ENCODE measurements around the gene RSAD1. TPM values are rescaled to one million over a fixed set of nuclear protein-coding genes. Genes with fewer than 3 reads are reported as not detected.
A peak's percentile ranks its signal among the peaks of the same experiment; 100 is the strongest.
"Not testable (repeated sequence)": the region's sequence is repeated elsewhere in the genome, so short reads cannot be mapped to it uniquely, and the experiment has no call there.

Gene RSAD1
- total RNA-seq, 3 donors from 2014 or later = 59.9 to 67.7 (median 67.4) TPM

DNA sequence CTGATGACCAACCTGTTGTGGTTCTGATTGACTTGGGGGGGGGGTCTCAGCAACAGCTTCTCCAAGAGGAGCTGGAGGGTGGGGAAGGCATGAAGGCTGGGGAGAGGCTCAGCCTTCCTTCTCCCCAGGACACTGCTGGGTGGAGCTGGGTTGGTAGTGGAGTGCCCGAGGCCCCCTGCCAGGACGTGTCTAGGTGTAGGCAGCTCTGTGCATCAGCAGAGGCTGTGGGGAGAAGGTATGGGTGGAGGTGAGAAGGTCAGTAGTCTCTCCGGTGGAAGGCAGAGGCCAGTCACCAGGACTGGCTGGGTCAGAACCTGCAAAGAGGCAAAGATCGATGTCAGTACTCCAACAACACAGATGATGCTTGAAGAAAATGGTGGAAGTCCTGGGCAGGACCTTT, 13.9 kb upstream of the RSAD1 start:
- H3K4me3 Mint-ChIP-seq = no peak overlapping the region
- H3K9me3 Mint-ChIP-seq = no peaks in the 10 kb centered on the region
- H3K4me1 Mint-ChIP-seq (ENCODE audit: low read depth) = peaks cover 6% of the 10 kb centered on the region
- peaks cover 15% of the 10 kb centered on the region for H3K27me3 Mint-ChIP-seq (ENCODE audit: low read depth)
- DNase-seq = no peak
- no peaks in the 10 kb centered on the region for H3K36me3 Mint-ChIP-seq (ENCODE audit: insufficient read depth)
- no peak for ATAC-seq

DNA sequence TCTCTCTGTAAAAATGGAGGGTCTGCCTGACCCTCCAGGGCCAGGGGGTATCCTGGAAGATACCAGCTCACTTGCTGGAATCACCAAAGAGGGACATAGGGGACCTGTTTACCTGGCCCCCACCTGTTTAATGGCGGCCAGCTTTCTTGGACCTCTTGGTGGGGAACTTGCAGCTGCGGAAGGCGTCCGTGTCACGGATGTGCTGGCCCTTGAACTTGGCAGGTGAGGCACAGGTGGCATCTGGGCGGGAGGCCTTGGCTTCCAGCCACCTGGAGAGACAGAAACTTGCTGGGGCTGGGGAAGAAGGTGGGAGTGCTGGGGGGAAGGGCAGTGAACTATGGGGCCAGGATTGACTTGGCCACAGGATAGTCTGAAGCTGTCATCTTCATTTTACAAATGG, 13.5 kb upstream of the RSAD1 start:
- H3K27me3 Mint-ChIP-seq (ENCODE audit: low read depth) = peaks cover 18% of the 10 kb centered on the region
- DNase-seq (no peak), ATAC-seq (no peak)
- H3K36me3 Mint-ChIP-seq (ENCODE audit: insufficient read depth) = no peaks in the 10 kb centered on the region
- no peaks in the 10 kb centered on the region for H3K9me3 Mint-ChIP-seq
- no peak overlapping the region for H3K4me3 Mint-ChIP-seq
- peaks cover 6% of the 10 kb centered on the region for H3K4me1 Mint-ChIP-seq (ENCODE audit: low read depth)

DNA sequence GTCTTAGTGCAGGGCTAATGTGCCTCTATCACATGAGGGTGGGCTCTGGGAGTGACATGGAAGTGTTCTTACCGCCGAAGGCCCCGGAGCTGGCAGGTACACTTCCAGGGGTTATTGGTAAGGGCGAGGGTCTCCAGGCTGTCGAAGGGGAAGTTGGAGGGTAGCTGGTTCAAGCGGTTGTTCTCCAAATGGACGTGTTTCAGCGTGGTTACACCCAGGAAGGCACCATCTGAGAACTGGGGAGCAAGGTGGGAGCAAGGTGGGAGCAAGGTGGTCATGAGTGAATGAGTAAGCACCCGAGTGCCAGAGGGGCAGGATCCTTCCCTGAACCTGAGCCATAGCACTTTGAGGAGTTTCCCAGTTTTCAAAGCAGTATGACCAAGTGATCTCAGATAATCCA, 13.0 kb upstream of the RSAD1 start:
- DNase-seq = no peak
- Mint-ChIP-seq H3K4me3 (no peak overlapping the region), H3K4me1 (ENCODE audit: low read depth) (peaks cover 6% of the 10 kb centered on the region), H3K36me3 (ENCODE audit: insufficient read depth) (no peaks in the 10 kb centered on the region), H3K9me3 (no peaks in the 10 kb centered on the region), H3K27me3 (ENCODE audit: low read depth) (peaks cover 22% of the 10 kb centered on the region)
- ATAC-seq = no peak

DNA sequence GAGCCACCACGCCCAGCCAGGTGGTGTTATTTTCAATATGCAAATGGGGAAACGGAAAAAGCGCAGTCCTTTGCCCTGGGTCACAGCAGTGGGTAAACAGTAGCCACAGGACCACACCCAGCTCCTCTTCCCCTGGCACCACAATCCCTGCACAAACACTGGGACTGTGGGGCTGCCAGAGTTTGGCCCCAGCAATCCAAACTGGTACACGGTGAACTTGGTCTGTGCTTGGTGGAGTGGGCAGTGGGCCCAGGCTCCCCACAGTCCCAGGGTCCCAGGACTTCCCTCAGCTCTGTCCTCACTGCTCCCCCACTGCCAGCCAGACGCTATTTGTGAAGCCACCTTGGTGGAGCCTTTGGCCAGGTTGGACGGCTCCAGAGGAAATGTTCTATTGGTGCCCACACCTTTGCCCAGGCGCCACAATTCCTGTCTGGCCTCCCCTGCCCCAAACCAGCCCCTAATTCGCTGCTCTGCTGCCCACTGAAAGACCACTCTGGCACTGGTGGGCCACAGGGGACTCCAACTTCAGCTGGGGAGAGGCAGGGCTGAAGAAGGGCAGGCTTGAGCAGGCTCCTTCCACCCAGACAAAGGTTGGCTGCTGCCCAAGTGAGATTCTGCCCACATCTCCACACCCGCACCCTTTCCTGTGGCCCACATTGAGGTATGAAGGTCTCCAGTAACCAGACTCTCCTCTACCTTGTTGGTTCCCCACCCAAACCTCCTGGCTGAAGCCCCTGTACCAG, 12.1 kb upstream of the RSAD1 start:
- peaks cover 6% of the 10 kb centered on the region for H3K4me1 Mint-ChIP-seq (ENCODE audit: low read depth)
- no peaks in the 10 kb centered on the region for H3K36me3 Mint-ChIP-seq (ENCODE audit: insufficient read depth)
- DNase-seq (no peak), ATAC-seq (no peak)
- H3K27me3 Mint-ChIP-seq (ENCODE audit: low read depth) = peaks cover 25% of the 10 kb centered on the region
- H3K4me3 Mint-ChIP-seq = no peak overlapping the region
- no peaks in the 10 kb centered on the region for H3K9me3 Mint-ChIP-seq

DNA sequence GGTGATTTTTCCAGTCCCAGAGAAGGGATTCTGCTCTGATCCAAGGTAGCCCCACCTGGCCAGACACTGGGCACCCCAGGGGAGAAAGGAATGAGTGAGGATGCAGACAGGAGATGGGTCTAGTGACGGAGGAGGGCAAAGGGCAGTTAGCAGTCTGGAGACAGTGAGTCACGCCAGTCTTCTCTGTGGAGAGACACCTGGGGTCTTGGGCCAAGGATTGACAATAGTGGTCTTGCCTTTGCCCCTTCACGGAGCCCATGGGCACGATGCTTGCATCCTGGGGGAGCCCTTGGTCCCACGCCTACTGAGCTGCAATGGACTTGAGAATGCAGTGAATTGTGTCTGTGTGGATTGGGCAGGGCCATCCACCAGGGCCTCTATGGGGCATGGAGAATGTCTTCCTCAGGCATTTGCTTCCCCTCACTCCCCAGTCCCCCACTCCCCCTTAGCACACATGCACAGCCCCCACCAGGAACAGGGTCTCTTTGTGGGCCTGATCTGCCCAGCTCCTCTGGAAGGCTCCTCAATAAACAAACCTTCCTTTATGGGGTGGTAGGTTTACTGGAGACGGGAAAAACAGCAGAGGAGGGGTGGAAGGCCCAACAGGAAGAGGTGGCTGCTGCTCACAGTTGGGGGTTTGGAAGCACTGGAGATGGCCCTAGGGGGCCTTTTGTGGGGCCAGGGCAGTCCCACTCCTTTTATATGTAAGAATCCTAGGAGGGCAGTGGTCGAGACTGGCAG, 11.4 kb upstream of the RSAD1 start:
- Mint-ChIP-seq H3K4me3 (no peak overlapping the region), H3K36me3 (ENCODE audit: insufficient read depth) (no peaks in the 10 kb centered on the region), H3K9me3 (no peaks in the 10 kb centered on the region), H3K27me3 (ENCODE audit: low read depth) (peaks cover 25% of the 10 kb centered on the region), H3K4me1 (ENCODE audit: low read depth) (peaks cover 6% of the 10 kb centered on the region)
- no peak for DNase-seq
- no peak for ATAC-seq

DNA sequence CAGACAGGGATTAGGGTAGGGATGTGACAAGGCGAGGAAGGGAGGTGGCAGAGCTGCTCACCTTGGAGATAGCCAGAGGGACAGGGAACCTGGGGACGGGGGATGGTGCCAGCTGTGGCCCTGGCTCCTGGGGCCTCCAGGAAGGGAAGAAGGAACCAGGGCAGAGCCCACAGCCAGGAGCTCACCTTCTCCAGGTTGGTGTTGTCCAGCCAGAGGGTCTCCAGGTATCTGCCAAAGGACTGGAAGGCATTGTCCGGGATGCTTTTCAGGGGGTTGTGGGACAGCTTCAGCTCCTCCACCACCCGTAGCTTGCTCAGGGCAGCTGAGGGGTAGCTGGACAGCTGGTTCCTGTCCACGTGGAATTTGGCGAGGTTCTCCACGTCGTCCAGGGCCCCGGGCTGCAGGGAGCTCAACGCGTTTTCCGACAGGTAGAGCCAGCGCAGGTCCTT, 10.8 kb upstream of the RSAD1 start:
- Mint-ChIP-seq H3K36me3 (ENCODE audit: insufficient read depth) (peaks cover 4% of the 10 kb centered on the region), H3K4me1 (ENCODE audit: low read depth) (peaks cover 6% of the 10 kb centered on the region), H3K27me3 (ENCODE audit: low read depth) (peaks cover 25% of the 10 kb centered on the region), H3K4me3 (peak overlapping the region; percentile 56), H3K9me3 (no peaks in the 10 kb centered on the region)
- ATAC-seq (no peak), DNase-seq (no peak)

DNA sequence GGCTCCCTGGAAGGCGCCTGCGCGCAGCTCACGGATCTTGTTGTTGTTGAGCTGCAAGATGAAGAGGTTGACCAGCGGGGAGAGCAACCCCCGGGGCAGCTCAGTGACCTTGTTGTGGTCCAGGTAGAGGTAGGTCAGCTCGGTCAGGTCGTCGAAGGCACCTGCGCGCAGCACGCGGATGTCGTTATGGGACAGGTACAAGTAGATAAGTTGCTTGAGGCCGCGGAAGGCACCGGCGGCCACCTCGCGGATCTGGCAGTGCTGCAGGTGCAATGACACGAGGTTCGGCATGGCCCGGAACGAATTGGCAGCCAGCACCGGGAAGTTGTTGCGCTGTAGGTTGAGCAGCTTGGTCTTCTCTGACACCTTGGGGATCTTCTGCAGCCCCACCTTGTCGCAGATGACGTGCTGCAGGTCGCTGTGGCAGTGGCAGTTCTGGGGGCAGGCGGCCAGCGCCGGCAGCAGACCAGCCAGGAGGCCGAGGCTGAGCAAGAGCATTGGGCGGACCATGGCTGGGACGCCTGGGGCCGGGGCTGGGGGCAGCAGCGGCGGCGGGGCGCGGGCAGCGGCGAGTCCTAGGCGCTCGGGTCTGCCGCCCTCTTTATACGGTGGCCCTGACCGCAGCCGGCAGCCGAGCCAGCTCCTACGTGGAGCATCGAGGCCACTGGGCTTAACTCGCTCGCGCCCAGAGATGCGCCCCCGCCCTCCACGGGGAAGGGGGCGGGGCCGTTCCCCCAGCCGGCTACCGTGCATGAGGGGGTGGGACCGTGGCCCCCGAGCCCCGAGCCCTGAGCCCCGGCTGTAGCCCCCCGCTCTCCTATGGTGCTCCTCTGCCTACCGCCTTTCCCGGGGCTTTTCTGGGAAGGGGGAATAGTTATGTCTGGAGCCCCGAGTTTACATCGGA, 10.1 kb upstream of the RSAD1 start, which contains the start of gene CHAD:
CHAD (minus strand) TSS at position 577 of the 904 bp plus-strand sequence; CDS start at position 510, 67 bp downstream.
- DNase-seq (no peak), ATAC-seq (peak; percentile 50 to 57)
- Mint-ChIP-seq H3K36me3 (ENCODE audit: insufficient read depth) (peaks cover 4% of the 10 kb centered on the region), H3K4me3 (peak within 1 kb of the TSS; percentile 56), H3K4me1 (ENCODE audit: low read depth) (peaks cover 6% of the 10 kb centered on the region), H3K9me3 (no peaks in the 10 kb centered on the region), H3K27me3 (ENCODE audit: low read depth) (peaks cover 25% of the 10 kb centered on the region)

DNA sequence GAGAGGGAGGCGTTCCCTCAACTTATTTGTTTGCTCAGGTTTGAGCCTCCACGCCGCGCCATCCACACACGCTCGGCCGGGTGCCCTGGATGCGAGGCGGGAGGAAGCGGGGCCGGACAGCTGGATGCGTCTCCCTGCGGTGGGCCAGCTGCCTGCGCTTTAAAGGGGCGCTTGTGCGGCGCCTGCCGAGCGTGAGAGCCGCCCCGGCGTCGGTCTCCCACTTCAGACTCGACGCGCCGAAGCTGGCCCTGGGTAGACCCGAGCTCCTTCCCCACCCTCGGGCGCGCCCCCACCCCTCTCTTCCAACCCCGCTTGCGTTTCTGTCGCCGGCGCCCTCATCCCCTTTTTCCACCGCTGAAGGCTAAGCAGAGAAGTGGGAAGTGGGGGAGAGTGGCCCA, 9.5 kb upstream of the RSAD1 start:
- H3K36me3 Mint-ChIP-seq (ENCODE audit: insufficient read depth) = peaks cover 4% of the 10 kb centered on the region
- peaks cover 25% of the 10 kb centered on the region for H3K27me3 Mint-ChIP-seq (ENCODE audit: low read depth)
- DNase-seq = no peak
- H3K4me1 Mint-ChIP-seq (ENCODE audit: low read depth) = peaks cover 6% of the 10 kb centered on the region
- peak; percentile 12 to 35 for ATAC-seq
- no peaks in the 10 kb centered on the region for H3K9me3 Mint-ChIP-seq
- H3K4me3 Mint-ChIP-seq = no peak overlapping the region

DNA sequence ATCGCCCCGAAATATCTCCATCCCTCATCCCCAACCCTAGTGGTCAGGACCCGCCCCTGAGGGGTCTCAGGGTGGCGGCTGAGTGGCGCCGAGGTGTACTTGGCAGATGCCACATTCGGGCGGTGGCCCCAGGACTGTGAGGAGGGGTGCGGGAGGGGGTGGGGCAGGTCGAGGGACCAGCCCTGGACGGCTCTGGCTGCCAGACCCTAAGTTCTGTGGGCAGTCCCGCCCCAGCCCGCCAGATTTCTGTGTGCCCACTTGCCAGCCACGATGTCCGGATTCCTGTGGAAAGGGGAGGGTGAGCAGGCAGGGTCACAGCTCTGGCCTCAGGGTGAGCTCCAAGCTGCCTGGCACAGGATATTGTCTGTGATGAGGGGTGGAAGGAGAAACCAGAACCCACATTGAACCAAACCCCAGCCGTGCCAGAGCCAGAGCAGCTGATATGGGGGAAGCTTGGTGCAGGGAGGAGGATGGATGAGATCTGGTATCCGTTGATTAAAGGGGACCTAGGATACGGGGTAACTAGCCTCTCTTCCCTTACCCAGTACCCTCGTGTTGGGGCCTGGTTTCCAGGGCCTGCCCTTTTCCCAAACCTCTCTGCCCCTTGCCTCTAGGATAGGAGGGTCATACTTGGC, 8.9 kb upstream of the RSAD1 start:
- Mint-ChIP-seq H3K27me3 (ENCODE audit: low read depth) (peaks cover 25% of the 10 kb centered on the region), H3K4me1 (ENCODE audit: low read depth) (peaks cover 6% of the 10 kb centered on the region), H3K9me3 (no peaks in the 10 kb centered on the region), H3K36me3 (ENCODE audit: insufficient read depth) (peaks cover 5% of the 10 kb centered on the region), H3K4me3 (no peak overlapping the region)
- DNase-seq = no peak
- no peak for ATAC-seq

DNA sequence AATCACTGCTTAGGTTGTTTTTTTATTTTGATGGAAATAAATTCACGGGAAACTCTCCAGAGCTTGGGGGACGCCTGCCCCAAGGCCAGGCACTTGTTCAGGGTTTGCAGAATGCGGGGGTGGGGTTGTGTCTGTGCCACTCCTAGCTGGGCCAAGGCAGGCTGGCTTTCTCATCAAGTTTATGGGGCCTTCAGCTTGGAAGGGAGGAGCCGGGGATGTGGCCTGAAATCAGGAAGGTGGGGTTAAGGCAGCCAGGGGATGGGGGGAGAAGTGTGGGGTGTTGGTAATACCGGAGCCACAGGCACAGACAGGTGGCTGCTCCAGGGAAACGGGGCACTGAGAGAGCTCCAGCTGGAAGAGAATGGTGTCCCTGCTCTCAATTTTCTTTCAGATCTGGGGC, 8.2 kb upstream of the RSAD1 start:
- ATAC-seq = no peak
- Mint-ChIP-seq H3K4me1 (ENCODE audit: low read depth) (peaks cover 6% of the 10 kb centered on the region), H3K27me3 (ENCODE audit: low read depth) (peaks cover 25% of the 10 kb centered on the region), H3K36me3 (ENCODE audit: insufficient read depth) (peaks cover 5% of the 10 kb centered on the region), H3K4me3 (no peak overlapping the region), H3K9me3 (no peaks in the 10 kb centered on the region)
- no peak for DNase-seq

DNA sequence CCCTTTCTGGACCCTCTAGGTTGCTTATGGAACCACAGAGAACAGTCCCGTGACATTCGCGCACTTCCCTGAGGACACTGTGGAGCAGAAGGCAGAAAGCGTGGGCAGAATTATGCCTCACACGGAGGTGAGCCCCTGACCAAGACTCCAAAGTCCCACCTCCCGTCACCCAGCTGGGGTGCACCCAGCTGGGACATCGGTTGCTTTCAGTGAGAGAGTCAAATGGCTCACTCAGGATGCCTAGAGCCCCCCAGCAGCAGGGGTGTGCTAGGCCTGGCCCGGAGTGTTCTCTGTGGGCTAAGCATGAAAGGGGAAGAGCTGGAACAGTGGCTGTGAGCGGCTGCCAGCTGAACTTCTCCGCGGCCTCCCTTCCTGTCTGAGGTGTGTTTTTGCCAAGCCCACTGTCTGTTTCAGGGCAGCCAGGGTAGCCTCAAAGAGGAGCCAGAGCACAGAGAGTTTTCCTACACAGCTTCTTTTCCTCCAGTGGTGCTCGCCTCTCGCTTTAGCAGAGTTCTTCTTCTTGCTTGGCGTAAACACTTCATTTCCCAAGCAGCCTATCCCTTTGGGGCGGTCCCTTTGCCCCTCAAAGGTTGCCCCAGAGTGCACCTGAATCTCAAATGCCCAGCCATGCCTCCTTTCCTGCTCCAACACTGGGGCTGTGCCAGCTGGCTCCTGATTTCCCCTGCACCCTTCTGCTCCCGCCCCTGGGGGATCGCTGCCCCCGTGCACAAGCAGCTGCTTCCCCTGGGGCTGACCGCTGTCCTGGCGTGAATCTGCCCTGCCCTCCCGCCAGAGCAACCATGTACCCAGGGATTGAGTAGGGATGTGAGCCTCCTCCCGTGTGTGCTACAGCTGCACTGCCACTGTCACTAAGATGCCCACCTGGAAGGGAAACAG, 7.4 kb upstream of the RSAD1 start:
- ATAC-seq = no peak
- H3K4me1 Mint-ChIP-seq (ENCODE audit: low read depth) = peaks cover 6% of the 10 kb centered on the region
- H3K27me3 Mint-ChIP-seq (ENCODE audit: low read depth) = peaks cover 26% of the 10 kb centered on the region
- no peak for DNase-seq
- H3K4me3 Mint-ChIP-seq = no peak overlapping the region
- H3K36me3 Mint-ChIP-seq (ENCODE audit: insufficient read depth) = peaks cover 5% of the 10 kb centered on the region
- H3K9me3 Mint-ChIP-seq = no peaks in the 10 kb centered on the region

DNA sequence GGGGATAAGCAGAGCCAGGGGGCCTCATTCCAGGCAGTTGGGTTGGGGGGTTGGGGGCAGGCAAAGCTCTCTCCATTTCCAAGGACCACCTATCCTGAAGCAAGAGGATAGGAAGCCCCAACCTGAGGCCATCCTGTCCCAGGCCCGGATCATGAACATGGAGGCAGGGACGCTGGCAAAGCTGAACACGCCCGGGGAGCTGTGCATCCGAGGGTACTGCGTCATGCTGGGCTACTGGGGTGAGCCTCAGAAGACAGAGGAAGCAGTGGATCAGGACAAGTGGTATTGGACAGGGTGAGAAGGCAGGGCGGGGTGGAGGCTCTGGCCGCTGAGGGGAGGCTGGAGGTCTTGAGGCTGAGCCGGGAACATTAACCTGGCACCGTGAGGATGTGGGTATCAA, 6.4 kb upstream of the RSAD1 start:
- no peak for ATAC-seq
- no peak for DNase-seq
- H3K4me3 Mint-ChIP-seq = no peak overlapping the region
- peaks cover 4% of the 10 kb centered on the region for H3K4me1 Mint-ChIP-seq (ENCODE audit: low read depth)
- no peaks in the 10 kb centered on the region for H3K9me3 Mint-ChIP-seq
- peaks cover 28% of the 10 kb centered on the region for H3K27me3 Mint-ChIP-seq (ENCODE audit: low read depth)
- peaks cover 5% of the 10 kb centered on the region for H3K36me3 Mint-ChIP-seq (ENCODE audit: insufficient read depth)

DNA sequence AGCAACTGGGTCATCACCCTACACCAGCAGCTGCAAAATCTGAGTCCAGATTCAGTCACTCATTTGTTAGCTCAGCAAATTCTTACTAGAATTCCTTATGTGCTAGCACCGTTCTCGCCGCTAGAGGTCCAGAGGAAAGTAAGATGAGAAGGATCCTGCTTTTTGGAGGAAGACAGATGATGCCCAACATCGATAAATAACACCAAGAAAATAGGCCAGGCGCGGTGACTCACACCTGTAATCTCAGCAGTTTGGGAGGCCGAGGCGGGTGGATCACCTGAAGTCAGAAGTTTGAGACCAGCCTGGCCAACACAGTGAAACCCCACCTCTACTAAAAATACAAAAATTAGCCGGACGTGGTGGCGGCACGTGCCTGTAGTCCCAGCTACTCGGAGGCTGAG, 5.9 kb upstream of the RSAD1 start:
- H3K27me3 Mint-ChIP-seq (ENCODE audit: low read depth) = peaks cover 23% of the 10 kb centered on the region
- ATAC-seq; H3K4me3 Mint-ChIP-seq; H3K36me3 Mint-ChIP-seq (ENCODE audit: insufficient read depth); H3K4me1 Mint-ChIP-seq (ENCODE audit: low read depth); DNase-seq; H3K9me3 Mint-ChIP-seq: not testable (repeated sequence)
